Neural cell (in vitro differentiated cells): ENCODE results near the gene CERS1. TPM values are rescaled to one million over a fixed set of nuclear protein-coding genes. Genes with fewer than 3 reads are reported as not detected.

Source experiments
- H2AFZ ChIP-seq: fragments of 200-600, 300-800 bp; sonication (generic), shearing (Covaris generic); 2 replicates; pipeline ENCODE4 v1.6.0; 2014; ENCODE audit warnings: low read depth, mild to moderate bottlenecking, antibody characterized with exemption, low read length, moderate library complexity
- H3F3A ChIP-seq: fragments of 200-600 bp; shearing (Covaris generic); 2 replicates; pipeline ENCODE4 v1.6.1; 2016; ENCODE audit warnings: mild to moderate bottlenecking, moderate library complexity, mixed read lengths, antibody characterized with exemption, low read length; ENCODE audit not compliant: insufficient read depth, poor library complexity, severe bottlenecking
- H3K27ac ChIP-seq: fragments of 200-600, 300-800 bp; sonication (generic), shearing (Covaris generic); 2 replicates; pipeline ENCODE4 v1.5.1; 2014; ENCODE audit warnings: mild to moderate bottlenecking, low read length, moderate library complexity
- H3K27me3 ChIP-seq: fragments of 300-800, 200-600 bp; sonication (generic), shearing (Covaris generic); 2 replicates; pipeline ENCODE4 v1.6.0; 2014; ENCODE audit warnings: mild to moderate bottlenecking, low read depth, low read length, moderate library complexity; ENCODE audit not compliant: insufficient read depth
- H3K36me3 ChIP-seq: fragments of 300-800, 200-600 bp; sonication (generic), shearing (Covaris generic); 2 replicates; pipeline ENCODE4 v1.5.1; 2014; ENCODE audit warnings: mild to moderate bottlenecking, antibody characterized with exemption, low read length, moderate library complexity; ENCODE audit not compliant: insufficient read depth
- H3K4me2 ChIP-seq: fragments of 300-800, 200-600 bp; sonication (generic), shearing (Covaris generic); 2 replicates; pipeline ENCODE4 v1.6.0; 2014; ENCODE audit warnings: mild to moderate bottlenecking, low read length
- H3K4me3 ChIP-seq: fragments of 300-800, 200-600 bp; sonication (generic), shearing (Covaris generic); 2 replicates; pipeline ENCODE4 v1.5.1; 2014; ENCODE audit warnings: mild to moderate bottlenecking, low read length, moderate library complexity
- H3K79me2 ChIP-seq: fragments of 200-600 bp; shearing (Covaris generic); replicated peaks from 2 replicates; pipeline ENCODE4 v1.6.0; 2014; ENCODE audit warnings: mild to moderate bottlenecking, low read length, moderate library complexity; ENCODE audit not compliant: insufficient read depth
- H3K9ac ChIP-seq: fragments of 300-800, 200-600 bp; sonication (generic), shearing (Covaris generic); 2 replicates; pipeline ENCODE4 v1.6.1; 2016; ENCODE audit warnings: mild to moderate bottlenecking, low read length, mixed read lengths
- H3K9me2 ChIP-seq: fragments of 200-600 bp; shearing (Covaris generic); 2 replicates; pipeline ENCODE4 v1.6.1; 2016; ENCODE audit warnings: mild to moderate bottlenecking, low read length, mixed read lengths; ENCODE audit not compliant: insufficient read depth
- H3K9me3 ChIP-seq: fragments of 200-600, 300-800 bp; sonication (generic), shearing (Covaris generic); 2 replicates; pipeline ENCODE4 v1.6.1; 2016; ENCODE audit warnings: mild to moderate bottlenecking, mixed run types, low read length, moderate library complexity, mixed read lengths
- H4K20me1 ChIP-seq: fragments of 200-600 bp; shearing (Covaris generic); 2 replicates; pipeline ENCODE4 v1.6.1; 2016; ENCODE audit warnings: mild to moderate bottlenecking, mixed run types; ENCODE audit not compliant: insufficient read depth
- CTCF ChIP-seq: fragments of 450-650 bp; IDR thresholded peaks from 2 replicates; pipeline ENCODE4 v1.5.1; 2014; ENCODE audit warnings: antibody characterized with exemption, mild to moderate bottlenecking, moderate library complexity; ENCODE audit not compliant: poor library complexity, severe bottlenecking
- EP300 ChIP-seq: fragments of 450-650 bp; conservative IDR thresholded peaks from 2 replicates; pipeline ENCODE4 v1.6.1; 2014; ENCODE audit warnings: antibody characterized with exemption, mild to moderate bottlenecking, moderate library complexity; ENCODE audit not compliant: poor library complexity, severe bottlenecking
- EZH2 ChIP-seq: fragments of 200-600, 300-800 bp; shearing (Covaris generic), sonication (generic); IDR thresholded peaks from 2 replicates; pipeline ENCODE4 v1.6.1; 2014; ENCODE audit warnings: antibody characterized with exemption, low read length, borderline replicate concordance, mild to moderate bottlenecking; ENCODE audit not compliant: insufficient read depth, poor library complexity, severe bottlenecking
- MXI1 ChIP-seq: fragments of 450-650 bp; conservative IDR thresholded peaks from 2 replicates; pipeline ENCODE4 v1.6.1; 2014; ENCODE audit warnings: antibody characterized with exemption, mild to moderate bottlenecking; ENCODE audit not compliant: poor library complexity, severe bottlenecking
- POLR2AphosphoS5 ChIP-seq: IDR thresholded peaks from 2 replicates; pipeline ENCODE4 v1.6.1; 2012
- RAD21 ChIP-seq: fragments of 450-650 bp; conservative IDR thresholded peaks from 2 replicates; pipeline ENCODE4 v1.6.1; 2014; ENCODE audit warnings: antibody characterized with exemption, mild to moderate bottlenecking, moderate library complexity
- REST ChIP-seq: IDR thresholded peaks from 2 replicates; pipeline ENCODE4 v1.6.1; 2012; ENCODE audit warnings: borderline replicate concordance
- SMC3 ChIP-seq: fragments of 450-650 bp; conservative IDR thresholded peaks from 2 replicates; pipeline ENCODE4 v1.6.1; 2014; ENCODE audit warnings: antibody characterized with exemption, mild to moderate bottlenecking, moderate library complexity; ENCODE audit not compliant: poor library complexity
- TAF1 ChIP-seq: IDR thresholded peaks from 2 replicates; pipeline ENCODE4 v1.6.1; 2012; ENCODE audit warnings: low read depth
- polyA plus RNA-seq: library from polyadenylated mRNA; depleted of rRNA; stranded (reverse); fragments of >200 nt; gene quantifications from 2 replicates; pipeline ENCODE4 v1.2.3, GENCODE V29; 2014

CERS1 gene
- polyA plus RNA-seq, 1 donor from 2014 or later: 19.1 TPM

DNA sequence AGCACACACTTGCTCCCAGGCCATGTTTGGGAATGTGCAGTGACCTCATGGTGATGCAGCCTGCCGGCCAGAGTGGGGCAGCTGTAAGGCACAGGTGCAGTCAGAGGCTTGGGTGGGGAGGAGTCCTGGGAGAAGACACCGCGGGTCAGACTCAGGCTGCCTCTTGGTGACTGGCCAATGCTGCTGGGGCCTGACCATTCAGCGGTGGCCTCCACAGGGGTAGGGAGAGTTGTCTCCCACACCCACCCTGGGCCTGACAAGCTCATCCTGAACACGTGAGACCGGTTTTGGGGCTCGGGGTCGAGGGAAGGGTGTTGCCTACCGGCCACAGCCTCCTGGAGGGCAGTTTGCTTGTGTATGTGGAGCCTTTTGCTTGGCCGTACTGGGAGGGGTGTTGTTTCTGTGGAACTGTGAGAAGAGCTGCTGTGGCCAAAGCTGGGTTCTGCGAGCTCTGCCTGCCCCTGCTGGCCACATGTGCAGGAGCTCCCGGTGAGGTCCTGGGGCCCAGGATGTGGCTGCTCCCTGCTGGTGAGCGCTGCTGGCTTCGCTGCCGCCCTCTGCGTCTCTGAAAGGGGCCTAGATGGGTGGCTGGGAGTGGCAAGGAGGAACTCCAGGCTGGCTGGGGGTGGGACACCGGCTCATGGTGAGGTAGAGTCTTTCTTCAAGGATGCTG lies 42.1 kb downstream of the CERS1 start:
- H3K4me3 ChIP-seq: no peak overlapping the region
- no peak overlapping the region for H2AFZ ChIP-seq
- H3K27me3 ChIP-seq: no peaks in the 10 kb centered on the region
- no peaks in the 10 kb centered on the region for H4K20me1 ChIP-seq
- H3K9ac ChIP-seq: no peak overlapping the region
- H3K9me2 ChIP-seq: no peaks in the 10 kb centered on the region
- H3K36me3 ChIP-seq: no peaks in the 10 kb centered on the region
- no peaks in the 10 kb centered on the region for H3K9me3 ChIP-seq
- H3K4me2 ChIP-seq: no peak overlapping the region
- H3K79me2 ChIP-seq: peaks cover 1% of the 10 kb centered on the region
- no peaks in the 10 kb centered on the region for H3F3A ChIP-seq
- H3K27ac ChIP-seq: no peak overlapping the region
- TF ChIP-seq RAD21: no peak
- no peak for TF ChIP-seq SMC3
- no peak for TF ChIP-seq MXI1
- TF ChIP-seq EP300: no peak
- TF ChIP-seq EZH2: no peak
- no peak for TF ChIP-seq CTCF
- no peak for TF ChIP-seq REST
- no peak for TF ChIP-seq POLR2AphosphoS5
- no peak for TF ChIP-seq TAF1

GRCh38 chr19:18852648-18853047 lies 43.3 kb downstream of the CERS1 start:
- no peak overlapping the region for H2AFZ ChIP-seq

More at GRCh38 chr19:18852648-18853047, 43.3 kb downstream of the CERS1 start:
- Histone ChIP-seq H3K4me2 (no peak overlapping the region), H3K4me3 (no peak overlapping the region), H3K27ac (no peak overlapping the region), H3F3A (no peaks in the 10 kb centered on the region), H3K9me2 (no peaks in the 10 kb centered on the region), H3K79me2 (peaks cover 6% of the 10 kb centered on the region), H4K20me1 (no peaks in the 10 kb centered on the region), H3K36me3 (no peaks in the 10 kb centered on the region), H3K9ac (no peak overlapping the region), H3K27me3 (no peaks in the 10 kb centered on the region), H3K9me3 (no peaks in the 10 kb centered on the region)
- no peak for TF ChIP-seq MXI1
